Skeletal muscle satellite cell (primary cell): ENCODE results near the gene HTR3C.

Source experiments
- H3K27me3 ChIP-seq: 2 replicates; pipeline ENCODE4 v1.7.0; 2013; ENCODE audit warnings: low read length; ENCODE audit not compliant: control insufficient read depth, insufficient read depth
- H3K36me3 ChIP-seq: 2 replicates; pipeline ENCODE4 v1.7.0; 2013; ENCODE audit warnings: mild to moderate bottlenecking, control low read depth, low read length; ENCODE audit not compliant: insufficient read depth
- H3K4me1 ChIP-seq: 2 replicates; pipeline ENCODE4 v1.7.0; 2013; ENCODE audit warnings: low read length; ENCODE audit not compliant: control insufficient read depth, insufficient read depth
- H3K4me2 ChIP-seq: 2 replicates; pipeline ENCODE4 v1.7.0; 2013; ENCODE audit warnings: mild to moderate bottlenecking, low read length
- H3K4me3 ChIP-seq: 2 replicates; pipeline ENCODE4 v1.7.0; 2013; ENCODE audit warnings: low read length
- H3K9ac ChIP-seq: 2 replicates; pipeline ENCODE4 v1.7.0; 2013; ENCODE audit warnings: mild to moderate bottlenecking, low read depth, low read length, moderate library complexity
- H3K9me3 ChIP-seq: replicated peaks from 2 replicates; pipeline ENCODE4 v1.7.0; 2013; ENCODE audit warnings: mild to moderate bottlenecking, control low read depth, low read length

The HTR3C gene

GRCh38 chr3:184073621-184074020, 20.8 kb downstream of the HTR3C start:
- no peaks in the 10 kb centered on the region for H3K36me3 ChIP-seq
- no peak overlapping the region for H3K9ac ChIP-seq
- peaks cover 24% of the 10 kb centered on the region for H3K27me3 ChIP-seq
- H3K4me3 ChIP-seq, result no peak overlapping the region
- H3K9me3 ChIP-seq, result no peaks in the 10 kb centered on the region
- no peak overlapping the region for H3K4me2 ChIP-seq
- no peaks in the 10 kb centered on the region for H3K4me1 ChIP-seq

DNA sequence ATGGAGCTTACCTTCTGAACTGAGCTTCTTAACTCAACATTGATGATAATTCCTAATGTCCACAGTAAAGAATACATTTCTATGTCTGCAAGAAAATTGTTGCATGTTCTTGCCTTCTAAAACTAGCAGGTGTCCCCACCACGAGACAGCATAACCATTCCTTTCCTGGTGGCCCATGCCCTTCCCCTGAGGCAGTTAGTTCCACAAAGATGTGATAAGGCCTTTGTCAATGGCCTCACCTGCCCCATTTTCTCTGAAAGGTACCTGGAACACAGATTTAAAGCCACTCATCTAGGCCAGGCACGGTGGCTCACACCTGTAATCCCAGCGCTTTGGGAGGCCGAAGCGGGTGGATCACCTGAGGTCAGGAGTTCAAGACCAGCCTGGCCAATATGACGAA, 23.1 kb downstream of the HTR3C start:
- no peaks in the 10 kb centered on the region for H3K9me3 ChIP-seq
- no peak overlapping the region for H3K4me2 ChIP-seq
- H3K4me3 ChIP-seq, result no peak overlapping the region
- H3K36me3 ChIP-seq, result no peaks in the 10 kb centered on the region
- no peaks in the 10 kb centered on the region for H3K4me1 ChIP-seq
- H3K9ac ChIP-seq, result no peak overlapping the region
- peaks cover 24% of the 10 kb centered on the region for H3K27me3 ChIP-seq

GRCh38 chr3:184077881-184078280, 25.0 kb downstream of the HTR3C start:
- Histone ChIP-seq H3K4me1 (no peaks in the 10 kb centered on the region), H3K27me3 (peaks cover 38% of the 10 kb centered on the region), H3K4me3 (no peak overlapping the region), H3K36me3 (no peaks in the 10 kb centered on the region), H3K9me3 (no peaks in the 10 kb centered on the region), H3K9ac (no peak overlapping the region), H3K4me2 (no peak overlapping the region)

DNA sequence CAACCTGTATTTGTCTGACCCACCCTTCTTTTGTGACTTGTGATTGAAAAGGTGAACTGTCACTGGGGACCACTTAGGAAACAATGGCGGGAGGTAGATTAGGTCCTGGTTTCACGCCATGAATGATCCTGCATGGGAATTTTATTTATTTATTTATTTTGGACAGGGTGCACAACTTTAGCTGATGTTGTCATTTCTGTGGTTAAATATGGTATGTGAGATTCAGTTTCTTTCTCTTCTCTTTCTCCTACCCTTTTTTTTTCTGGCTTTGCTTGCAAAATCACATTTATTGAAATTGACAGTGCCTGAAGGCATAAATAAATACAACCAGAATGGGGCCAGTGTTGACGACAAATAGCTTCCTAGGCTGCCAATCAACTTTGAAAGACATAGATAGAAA, 26.0 kb downstream of the HTR3C start:
- no peak overlapping the region for H3K4me2 ChIP-seq
- no peaks in the 10 kb centered on the region for H3K9me3 ChIP-seq
- no peak overlapping the region for H3K9ac ChIP-seq
- peaks cover 34% of the 10 kb centered on the region for H3K27me3 ChIP-seq
- H3K4me3 ChIP-seq, result no peak overlapping the region
- no peaks in the 10 kb centered on the region for H3K36me3 ChIP-seq
- no peaks in the 10 kb centered on the region for H3K4me1 ChIP-seq

- Histone ChIP-seq H3K9ac (no peak overlapping the region), H3K36me3 (no peaks in the 10 kb centered on the region), H3K27me3 (peaks cover 28% of the 10 kb centered on the region), H3K9me3 (peaks cover 8% of the 10 kb centered on the region), H3K4me1 (no peaks in the 10 kb centered on the region), H3K4me3 (no peak overlapping the region), H3K4me2 (no peak overlapping the region)
Observed at GRCh38 chr3:184081116-184081830, 28.4 kb downstream of the HTR3C start.

GRCh38 chr3:184082034-184082433, 29.2 kb downstream of the HTR3C start:
- Histone ChIP-seq H3K27me3 (peaks cover 22% of the 10 kb centered on the region), H3K4me1 (no peaks in the 10 kb centered on the region), H3K9ac (no peak overlapping the region), H3K4me2 (no peak overlapping the region), H3K36me3 (no peaks in the 10 kb centered on the region), H3K4me3 (no peak overlapping the region), H3K9me3 (peaks cover 8% of the 10 kb centered on the region)

- no peak overlapping the region for H3K4me3 ChIP-seq
- no peak overlapping the region for H3K9ac ChIP-seq
- H3K4me1 ChIP-seq, result no peaks in the 10 kb centered on the region
- H3K27me3 ChIP-seq, result peaks cover 19% of the 10 kb centered on the region
- no peak overlapping the region for H3K4me2 ChIP-seq
- peaks cover 8% of the 10 kb centered on the region for H3K9me3 ChIP-seq
- H3K36me3 ChIP-seq, result no peaks in the 10 kb centered on the region
Observed at GRCh38 chr3:184082465-184082864, 29.6 kb downstream of the HTR3C start.

- no peaks in the 10 kb centered on the region for H3K36me3 ChIP-seq
- H3K9ac ChIP-seq, result no peak overlapping the region
- no peak overlapping the region for H3K4me3 ChIP-seq
- no peaks in the 10 kb centered on the region for H3K4me1 ChIP-seq
- H3K27me3 ChIP-seq, result peaks cover 19% of the 10 kb centered on the region
- H3K9me3 ChIP-seq, result peaks cover 8% of the 10 kb centered on the region
- no peak overlapping the region for H3K4me2 ChIP-seq
Observed at GRCh38 chr3:184085389-184085852, 32.6 kb downstream of the HTR3C start.

- no peak overlapping the region for H3K4me2 ChIP-seq
- no peak overlapping the region for H3K9ac ChIP-seq
- H3K9me3 ChIP-seq, result peaks cover 10% of the 10 kb centered on the region
- H3K4me3 ChIP-seq, result no peak overlapping the region
- H3K4me1 ChIP-seq, result no peaks in the 10 kb centered on the region
- H3K36me3 ChIP-seq, result no peaks in the 10 kb centered on the region
- no peaks in the 10 kb centered on the region for H3K27me3 ChIP-seq
Observed at GRCh38 chr3:184092199-184092598, 39.4 kb downstream of the HTR3C start.

- Histone ChIP-seq H3K9me3 (peaks cover 3% of the 10 kb centered on the region), H3K4me2 (no peak within 1 kb of the TSS), H3K9ac (no peak within 1 kb of the TSS), H3K27me3 (peaks cover 13% of the 10 kb centered on the region), H3K4me3 (no peak within 1 kb of the TSS), H3K4me1 (no peaks in the 10 kb centered on the region), H3K36me3 (no peaks in the 10 kb centered on the region)
Observed at GRCh38 chr3:184096811-184097383, 44.0 kb downstream of the HTR3C start, which contains the start of gene HTR3E. TSS of gene HTR3E (plus strand) at chr3:184097064. CDS start at chr3:184097530, 466 bp downstream.

DNA sequence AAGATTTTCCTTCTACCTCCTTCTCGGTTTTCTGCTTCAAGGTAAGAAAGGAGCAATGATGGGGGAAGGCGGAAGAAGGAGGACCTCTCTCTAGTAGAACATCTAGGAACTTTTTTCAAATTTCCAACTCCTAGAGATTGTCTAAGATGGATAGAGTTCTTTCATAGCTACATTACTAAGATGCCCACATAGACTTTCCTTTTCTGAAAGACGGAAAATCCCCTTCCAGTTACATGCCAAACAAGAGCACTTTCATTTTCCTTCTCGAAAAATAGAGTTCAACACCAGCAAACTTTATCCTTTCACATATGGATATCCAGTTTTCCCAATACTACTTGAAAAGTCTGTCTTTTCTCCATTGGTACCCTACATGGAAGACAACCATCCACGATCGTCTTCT, 44.7 kb downstream of the HTR3C start:
- Histone ChIP-seq H3K9me3 (no peaks in the 10 kb centered on the region), H3K4me2 (no peak overlapping the region), H3K4me3 (no peak overlapping the region), H3K9ac (no peak overlapping the region), H3K27me3 (peaks cover 13% of the 10 kb centered on the region), H3K4me1 (no peaks in the 10 kb centered on the region), H3K36me3 (no peaks in the 10 kb centered on the region)
